Gastrocnemius medialis (tissue), 4 donors: Measurements from ENCODE around the gene MPRIP.

Experiments
- CTCF ChIP-seq, 5 experiments: fragments of 450-650 bp in 3 of 5; fragments of 200-600 bp in 2 of 5; sonication (generic) in 2 of 5; IDR thresholded peaks in 4 of 5; conservative IDR thresholded peaks in 1 of 5; 1 replicate in 4 of 5; 2 replicates in 1 of 5; pipeline ENCODE4 v1.5.1; 2016 to 2019; ENCODE audit warnings: antibody characterized with exemption in 5 of 5, mild to moderate bottlenecking in 3 of 5, moderate library complexity in 3 of 5
- POLR2A ChIP-seq, 2 donors: fragments of 450-650 bp; IDR thresholded peaks; one replicate each; pipeline ENCODE4 v1.6.1; 2017; ENCODE audit warnings: antibody characterized with exemption in 2 of 2, mild to moderate bottlenecking in 2 of 2, moderate library complexity in 2 of 2

GRCh38 chr17:17079336-17079735 is 37.1 kb downstream of the MPRIP start:
- no peak for TF ChIP-seq CTCF (IDR thresholded peaks at IDR 0.05 in 4 of 5, conservative IDR thresholded peaks at IDR 0.05 in 1 of 5)
- TF ChIP-seq POLR2A (IDR thresholded peaks at IDR 0.05), result no peak
